UCSD-AML1 (cell line): ENCODE measurements around the gene ERN1.

Experiments
- DNase-seq: peaks from one replicate; lab custom pipeline; 2025; ENCODE audit not compliant: unreplicated experiment; lab: John Stamatoyannopoulos, UW

Gene ERN1

DNA sequence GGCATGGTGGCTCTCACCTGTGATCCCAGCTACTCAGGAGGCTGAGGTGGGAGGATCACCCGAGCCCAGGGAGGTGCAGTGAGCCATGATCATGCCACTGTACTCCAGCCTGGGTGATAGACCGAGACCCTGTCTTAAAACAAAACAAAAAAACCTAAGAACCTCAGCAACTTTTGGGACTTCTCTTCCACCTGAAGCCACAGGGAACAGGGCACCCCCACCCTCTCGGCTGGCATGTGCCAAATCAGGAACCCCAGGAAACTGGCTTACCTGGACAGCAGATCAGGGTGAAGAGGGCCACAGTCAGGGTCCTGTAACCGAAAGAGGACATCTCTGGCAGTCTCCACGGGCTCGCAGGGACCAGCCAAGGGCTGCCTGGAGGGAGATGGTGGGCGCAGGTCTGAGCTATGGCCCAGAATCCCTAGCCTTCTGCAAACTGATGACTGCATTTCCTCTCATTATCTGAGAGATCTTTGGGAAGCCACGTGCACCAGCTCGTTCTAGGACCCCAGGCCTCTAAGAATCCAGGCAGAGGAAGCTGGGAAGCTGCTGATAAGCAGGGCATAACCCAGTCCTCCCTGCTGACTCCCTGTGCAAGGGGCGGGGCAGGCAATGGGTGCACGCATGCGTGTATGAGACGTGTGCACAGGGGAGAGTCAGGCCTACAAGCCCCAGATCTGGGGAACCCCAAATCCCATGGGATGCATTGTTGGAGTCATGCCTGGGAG, 123.4 kb downstream of the ERN1 start:
- peak; percentile 88 for DNase-seq

DNA sequence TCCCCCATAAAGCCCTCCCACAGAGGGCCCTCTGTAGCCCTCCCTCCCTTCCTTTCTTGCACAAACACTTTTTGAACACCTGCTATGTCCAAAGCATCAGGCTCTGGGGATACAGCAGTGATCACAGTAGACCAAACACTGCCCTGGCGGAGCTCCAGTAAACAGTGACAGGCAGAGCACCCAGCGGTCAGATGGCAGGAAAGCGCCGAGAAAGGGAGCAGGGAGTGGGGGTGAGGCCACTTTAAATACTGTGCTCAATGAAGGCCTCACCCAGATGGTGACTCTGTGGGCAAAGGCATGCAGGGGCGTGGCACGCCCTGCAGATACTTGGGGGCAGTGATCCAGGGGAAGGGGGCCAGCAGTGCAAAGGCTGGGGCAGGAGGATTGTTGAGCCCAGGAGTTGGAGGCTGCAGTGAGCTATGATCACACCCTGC, 124.2 kb downstream of the ERN1 start:
- peak; percentile 57 for DNase-seq

DNA sequence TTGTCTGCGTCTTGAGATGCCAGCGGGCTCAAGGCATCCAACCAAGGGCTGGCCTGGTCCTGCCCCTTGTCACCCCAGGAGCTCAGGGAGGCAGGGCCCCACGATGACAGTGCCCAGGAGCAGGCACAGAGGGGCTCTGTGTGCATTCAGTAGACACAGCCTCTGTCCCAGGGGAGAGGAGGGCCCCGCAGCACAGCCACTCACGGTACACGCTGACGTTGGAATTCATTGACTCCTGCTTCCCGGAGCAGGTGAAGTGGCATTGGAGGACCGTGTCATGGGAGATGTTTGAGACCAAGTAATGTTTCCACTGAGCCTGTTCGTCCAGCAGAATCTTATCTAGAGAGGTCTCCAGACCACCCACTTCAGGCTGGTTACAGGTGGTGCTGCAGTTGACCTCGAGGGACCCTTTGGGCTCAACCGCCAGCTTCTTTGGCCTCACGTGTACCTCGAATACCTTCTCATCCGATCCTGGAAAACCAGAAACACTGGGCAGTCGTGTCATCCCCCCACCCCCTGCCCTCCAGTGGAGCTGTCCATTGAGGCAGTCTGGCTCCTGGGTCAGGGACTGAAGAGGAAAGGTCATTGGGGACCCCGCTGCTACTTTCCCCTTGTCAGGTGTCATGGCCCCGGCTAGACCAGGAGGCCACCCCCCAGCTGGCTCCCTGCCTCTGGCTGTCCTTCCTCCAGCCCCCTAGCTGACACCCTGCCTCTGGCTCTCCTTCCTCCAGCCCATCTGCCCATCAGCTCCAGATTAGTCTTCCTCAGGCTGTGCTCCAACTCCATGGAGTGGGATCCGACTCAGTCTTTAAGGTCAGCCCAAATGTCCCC, 124.8 kb downstream of the ERN1 start:
- DNase-seq: no peak

DNA sequence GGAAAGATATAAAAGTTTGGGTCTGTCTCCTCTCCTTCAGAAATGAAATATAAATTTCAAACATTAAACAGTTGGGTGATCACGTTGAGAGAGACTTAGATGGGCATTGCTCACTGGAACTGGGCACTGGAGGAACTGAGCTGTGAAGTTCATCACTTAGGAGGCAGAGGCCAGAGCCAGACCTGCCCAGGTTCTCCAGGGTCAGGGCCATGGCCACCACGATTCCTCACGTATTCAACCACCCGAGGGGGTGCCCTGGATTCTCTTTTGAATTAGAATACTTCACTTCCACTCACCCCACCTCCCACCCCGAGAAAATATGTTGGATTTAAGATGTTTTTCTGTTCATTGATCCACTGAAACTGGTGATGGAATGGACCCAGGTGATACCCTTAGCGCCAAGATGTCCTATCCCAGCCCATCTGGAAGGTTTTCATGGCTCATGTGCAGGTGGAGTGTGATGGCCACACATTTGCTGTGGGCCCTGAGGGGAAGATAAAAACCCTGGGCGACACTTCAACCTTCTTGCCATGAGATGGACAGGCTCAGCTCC, 125.7 kb downstream of the ERN1 start:
- DNase-seq: no peak

DNA sequence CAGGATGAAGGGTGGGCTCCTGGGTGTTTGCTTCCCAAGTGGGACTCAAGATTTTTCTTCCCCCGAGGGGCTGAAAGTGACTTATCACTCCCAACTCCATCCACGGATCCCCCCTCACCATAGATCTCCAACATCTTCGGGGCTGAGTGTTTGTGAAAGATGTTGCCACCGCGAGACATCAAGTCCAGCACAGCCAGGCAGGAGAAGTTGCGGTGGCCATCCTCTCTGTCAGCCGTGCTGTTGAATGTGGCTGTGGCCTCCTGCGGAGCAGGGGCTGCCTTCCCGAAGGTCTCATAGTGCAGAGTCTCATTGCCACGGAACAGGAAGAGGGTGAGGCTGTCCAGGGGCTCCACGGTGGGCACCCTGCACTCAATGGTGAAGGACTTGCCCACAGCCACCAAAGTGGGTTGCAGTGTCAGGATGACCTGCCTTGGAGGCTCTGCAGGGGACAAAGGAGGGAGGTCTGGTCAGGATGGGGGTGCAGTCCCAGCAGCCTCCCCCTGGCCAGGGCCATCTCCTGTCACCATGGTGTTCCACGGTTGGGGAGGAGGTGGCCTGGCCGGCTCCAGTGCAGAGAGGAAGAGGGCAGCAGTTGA, 126.3 kb downstream of the ERN1 start:
- no peak for DNase-seq

DNA sequence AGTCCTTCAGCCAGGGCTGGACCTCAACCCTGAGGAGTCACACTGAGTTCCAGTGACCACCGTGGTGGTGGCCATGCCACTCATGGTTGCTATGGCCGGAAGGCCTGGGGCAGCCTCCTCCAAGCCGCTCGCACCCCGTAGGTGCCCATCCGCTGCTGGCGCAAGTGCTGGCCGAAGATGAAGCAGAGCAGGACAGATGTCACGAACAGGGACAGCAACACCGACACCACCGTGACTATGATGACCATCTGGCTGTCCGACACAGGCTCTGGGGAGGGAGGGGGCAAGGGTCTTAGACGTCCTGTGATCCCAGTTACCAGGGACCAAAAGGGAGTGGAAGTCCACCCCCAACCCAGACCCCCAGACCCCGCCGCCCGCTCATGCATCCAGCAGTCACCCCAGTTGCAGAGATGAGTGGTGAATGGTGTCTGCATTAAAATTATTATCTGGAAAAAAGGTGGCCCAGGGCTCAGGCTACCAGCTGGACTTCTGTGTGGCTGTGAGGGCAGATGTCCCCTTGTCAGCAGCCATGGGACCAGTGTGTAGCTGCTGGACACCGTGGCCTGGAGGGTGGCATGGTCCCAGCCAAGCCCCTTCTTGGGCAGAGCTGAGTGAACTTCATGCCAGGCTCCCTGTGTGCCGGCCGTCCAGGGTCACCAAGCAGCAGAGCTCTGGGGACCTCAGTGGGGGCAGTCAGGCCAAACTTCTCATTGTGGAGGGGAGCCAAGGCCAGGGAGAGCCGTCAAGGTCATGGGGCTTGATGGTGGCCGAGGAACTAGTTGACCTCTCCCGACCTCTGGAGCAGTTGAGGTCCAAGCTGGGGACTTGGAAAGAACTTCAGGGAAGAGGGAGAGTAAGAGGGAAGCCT, 127.1 kb downstream of the ERN1 start:
- no peak for DNase-seq

DNA sequence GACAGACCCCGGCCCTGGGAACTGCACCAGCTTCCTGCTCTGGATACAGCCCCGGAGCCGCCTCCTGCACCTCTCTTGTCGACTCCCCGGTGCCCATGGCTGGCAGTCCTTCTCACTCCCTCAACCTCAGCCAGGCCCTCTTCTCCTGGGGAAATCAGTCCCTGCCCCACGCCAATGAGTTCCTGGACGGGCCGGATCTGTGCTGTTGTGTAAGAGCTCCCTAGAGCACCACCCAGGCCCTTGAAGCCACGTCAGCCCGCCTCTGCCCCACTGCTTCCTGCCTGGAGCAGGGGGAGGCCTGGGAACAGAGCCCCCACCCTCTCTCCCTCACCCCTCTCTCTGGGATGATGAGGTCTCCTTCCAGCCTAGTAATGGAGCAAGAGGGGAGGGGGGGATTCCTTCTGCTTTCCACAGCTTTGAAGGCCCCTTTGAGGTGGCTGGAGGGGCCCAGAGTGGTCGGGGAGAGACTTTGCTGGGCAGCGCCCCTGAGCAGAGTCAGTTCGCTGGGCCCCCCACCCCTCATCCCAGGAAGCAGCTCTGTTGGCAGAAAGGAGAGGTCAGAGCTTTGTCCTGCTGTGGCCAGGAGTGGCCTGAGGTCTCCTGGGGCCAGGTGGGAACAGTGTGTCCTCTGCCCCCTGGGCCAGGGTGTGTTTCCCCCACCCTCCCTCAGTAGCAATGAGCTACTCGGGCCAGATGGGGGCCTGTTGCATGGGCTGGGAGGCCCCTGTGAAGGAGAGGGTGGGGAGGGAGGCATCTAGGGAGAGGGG, 128.0 kb downstream of the ERN1 start:
- DNase-seq: peak; percentile 75

DNA sequence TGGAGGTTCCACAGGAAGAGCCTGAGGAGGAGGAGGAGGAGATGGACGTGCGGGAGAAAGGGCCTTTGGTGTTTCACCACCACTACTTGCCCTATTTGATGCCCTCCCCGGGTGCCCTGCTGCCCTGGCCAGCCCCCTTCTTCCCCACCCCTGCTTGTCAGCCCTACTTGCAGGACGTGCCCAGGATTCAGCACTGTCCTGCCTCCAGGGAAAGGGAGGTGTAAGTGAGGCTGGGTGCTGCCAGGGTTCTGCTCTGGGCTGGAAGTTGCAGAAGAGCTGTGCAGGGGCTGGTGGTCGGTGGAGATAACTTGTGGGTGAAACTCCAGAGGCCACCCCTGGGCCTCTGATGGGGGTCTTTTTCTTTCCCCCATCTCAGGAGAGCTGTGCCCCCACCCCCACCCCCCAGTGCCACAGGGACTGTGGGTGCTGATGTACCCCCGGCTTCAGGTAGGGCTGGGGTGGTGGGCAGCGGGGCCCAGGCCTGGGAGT, 128.8 kb downstream of the ERN1 start:
- no peak for DNase-seq

DNA sequence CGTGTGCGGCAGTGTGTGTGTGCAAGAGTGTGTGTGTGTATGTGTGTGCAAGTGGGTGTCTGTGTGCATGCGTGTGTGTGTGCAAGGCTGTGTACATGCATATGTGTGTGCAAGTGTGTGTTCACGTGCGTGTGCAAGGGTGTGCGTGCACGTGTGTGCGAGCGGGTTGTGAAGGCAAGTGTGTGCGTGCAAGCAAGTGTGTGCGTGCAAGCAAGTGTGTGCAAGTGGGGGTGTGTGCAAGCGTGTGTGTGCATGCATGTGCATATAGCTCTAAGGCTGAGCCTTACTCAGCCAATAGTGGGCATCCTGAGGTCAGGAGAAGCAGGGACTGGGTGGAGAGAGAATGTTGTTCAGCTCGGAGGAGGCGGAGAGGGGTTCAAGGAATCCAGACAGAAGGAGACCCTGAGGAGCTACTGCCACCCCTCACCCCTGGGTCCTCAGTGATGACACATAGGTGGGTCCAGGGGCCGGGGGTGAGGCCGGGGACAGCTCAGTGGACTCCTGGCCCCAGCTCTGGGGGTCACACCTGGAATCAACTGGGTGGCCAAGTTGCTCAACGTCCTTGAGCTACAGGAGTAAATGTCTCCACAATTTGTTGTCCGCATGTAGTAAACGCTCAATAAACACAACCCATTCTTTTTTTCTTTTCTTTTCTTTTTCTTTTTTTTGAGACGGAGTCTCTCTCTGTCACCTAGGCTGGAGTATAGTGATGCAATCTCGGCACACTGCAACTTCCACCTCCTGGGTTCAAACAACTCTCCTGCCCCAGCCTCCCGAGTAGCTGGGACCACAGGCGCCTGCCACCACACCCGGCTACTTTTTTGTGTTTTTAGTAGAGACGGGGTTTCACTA, 130.0 kb downstream of the ERN1 start:
- DNase-seq: no peak

DNA sequence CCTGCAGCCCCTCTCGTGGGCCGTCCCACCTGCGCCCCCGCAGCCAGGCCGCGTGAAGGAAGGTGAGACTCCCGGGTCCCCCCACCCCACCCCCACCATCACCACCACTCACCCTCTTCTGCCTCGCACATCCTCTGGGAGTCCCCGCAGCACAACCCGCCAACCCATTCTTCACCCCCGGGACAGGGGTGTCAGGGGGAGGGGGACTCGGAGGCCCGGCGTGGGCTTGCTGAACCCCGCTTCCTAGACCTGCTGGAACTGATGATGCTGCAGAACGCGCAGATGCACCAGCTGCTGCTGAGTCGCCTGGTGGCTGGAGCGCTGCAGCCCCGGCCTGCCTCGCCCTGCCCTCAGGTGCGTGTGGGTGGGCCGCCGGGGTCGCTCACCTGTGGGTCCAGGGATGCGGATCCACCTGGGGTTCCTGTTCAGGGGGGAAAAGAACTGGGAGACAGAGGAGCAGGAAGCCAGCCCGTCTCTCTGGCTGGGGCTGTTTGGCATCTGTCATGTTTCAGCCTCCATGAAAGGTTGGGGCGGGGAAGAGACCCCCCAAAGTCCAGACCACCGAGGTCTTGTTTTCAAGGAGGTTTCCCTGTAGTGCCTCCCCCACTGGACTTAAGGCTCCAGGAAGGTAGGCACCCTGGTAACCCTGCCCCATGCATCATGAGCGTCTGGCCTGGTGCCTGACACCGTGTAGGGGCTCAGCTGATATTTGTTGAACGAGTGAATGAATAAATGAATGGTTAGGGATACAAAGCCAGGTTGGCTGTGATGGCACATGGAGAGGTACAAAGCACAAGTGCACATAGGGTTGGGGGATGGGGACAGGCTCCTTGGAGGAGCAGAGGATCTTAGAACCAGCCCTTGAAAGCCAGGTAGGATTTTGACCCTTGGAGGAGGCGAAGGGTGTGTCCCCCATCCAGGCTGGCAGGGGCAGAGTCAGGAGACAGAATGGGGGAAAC, 130.9 kb downstream of the ERN1 start:
- no peak for DNase-seq

DNA sequence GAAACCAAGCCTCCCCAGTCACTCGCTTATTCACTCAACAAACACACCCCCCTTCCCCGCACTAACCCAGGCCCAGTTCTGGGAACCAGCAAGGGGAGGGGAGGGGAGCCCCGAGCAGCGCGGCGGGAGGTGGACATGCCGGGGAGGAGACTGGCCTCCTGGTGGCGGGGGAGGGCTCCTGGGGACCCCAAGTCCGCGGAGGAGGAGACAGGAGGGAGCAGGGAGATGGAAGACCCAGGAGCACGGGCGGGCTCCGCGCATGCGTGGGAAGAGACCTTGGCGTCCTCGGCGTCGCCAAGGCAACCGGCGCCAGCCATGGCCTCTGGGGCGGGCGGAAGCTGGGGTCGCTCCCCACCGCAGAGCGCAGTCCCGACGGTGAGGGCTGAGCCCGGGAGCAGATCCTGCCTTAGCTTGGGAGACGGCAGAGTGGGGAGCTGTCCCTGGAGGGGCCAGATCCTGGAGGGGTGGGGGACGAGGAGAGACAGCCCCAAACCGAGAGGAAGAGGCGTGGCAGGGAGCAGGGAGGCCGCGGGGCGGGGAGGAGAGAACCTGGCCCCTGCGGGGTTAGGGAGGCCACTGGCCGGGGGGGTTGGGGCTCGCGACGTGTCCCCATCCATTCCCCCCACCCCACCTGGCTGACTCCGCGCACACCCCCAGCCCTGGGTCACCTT, 131.8 kb downstream of the ERN1 start, which contains the start of gene PRR29:
PRR29 (plus strand) TSS at position 302 of the 671 bp plus-strand sequence; CDS start at position 316, 14 bp downstream.
- peak; percentile 91 for DNase-seq

DNA sequence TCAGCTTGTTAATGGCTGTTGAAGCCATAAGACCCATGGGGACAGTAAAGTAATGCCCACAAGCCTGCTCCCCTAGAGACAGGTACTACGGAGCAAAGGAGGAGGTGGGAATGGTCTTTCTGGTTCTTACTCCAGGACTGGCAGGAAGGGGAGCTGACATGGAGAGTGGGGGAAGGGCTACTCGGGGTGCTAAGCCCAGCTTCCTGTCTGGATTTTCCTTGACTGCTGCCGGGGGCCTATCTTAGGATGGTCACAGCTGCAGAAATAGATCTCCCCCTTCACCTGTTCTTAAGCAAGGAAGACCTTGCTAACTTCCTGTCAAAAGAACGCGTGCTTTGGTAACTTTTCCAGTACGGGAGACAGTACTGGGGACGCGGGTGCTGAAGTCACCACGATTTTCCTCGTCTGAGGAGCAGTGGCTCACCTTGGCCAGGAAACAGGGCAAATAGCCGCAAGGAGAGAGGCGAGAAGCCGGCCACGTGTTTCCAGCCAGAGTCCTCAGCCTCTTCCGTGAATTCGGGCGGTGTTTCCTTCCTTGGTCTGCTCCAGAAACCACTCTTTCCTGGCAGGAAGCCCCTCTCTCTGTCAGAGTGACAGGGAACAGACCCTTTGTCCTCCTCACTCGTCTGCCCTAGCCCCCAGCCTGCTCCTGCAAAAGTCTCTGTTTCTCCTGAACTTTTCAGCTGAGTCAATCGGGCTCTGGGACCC, 132.4 kb downstream of the ERN1 start:
- peak; percentile 84 for DNase-seq

DNA sequence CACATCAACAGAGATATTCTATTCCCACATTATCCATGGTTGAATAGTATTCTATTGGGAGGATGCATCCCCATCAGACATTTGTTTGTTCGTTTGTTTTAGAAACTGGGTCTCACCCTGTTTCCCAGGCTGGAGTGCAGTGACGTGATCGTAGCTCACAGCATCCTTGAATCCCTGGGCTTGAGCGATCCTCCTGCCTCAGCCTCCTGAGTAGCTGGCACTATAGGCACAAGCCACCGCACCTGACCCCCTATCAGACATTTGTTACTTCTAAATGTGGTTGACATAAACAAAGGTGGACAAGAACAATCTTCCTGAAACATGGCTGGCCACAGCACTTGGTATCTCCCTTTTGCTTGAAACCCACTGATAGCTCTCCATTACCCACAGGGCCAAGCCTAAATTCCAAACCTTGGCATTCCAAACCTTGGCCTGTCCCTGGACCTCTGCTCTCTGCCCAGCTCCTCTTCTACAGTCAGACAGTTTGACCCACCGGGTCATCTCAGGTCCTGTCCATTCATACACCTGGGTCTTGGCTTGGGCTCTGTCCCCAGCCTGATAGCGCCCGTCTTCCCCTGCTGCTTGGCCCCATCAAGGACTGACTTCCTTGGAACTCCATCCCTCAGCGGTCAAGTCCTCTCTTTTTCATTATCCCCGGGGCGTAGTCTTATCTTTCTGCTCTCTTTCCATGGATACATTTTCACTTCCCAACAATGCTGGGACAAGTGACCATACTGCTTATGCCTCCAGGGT, 133.3 kb downstream of the ERN1 start:
- DNase-seq: no peak

DNA sequence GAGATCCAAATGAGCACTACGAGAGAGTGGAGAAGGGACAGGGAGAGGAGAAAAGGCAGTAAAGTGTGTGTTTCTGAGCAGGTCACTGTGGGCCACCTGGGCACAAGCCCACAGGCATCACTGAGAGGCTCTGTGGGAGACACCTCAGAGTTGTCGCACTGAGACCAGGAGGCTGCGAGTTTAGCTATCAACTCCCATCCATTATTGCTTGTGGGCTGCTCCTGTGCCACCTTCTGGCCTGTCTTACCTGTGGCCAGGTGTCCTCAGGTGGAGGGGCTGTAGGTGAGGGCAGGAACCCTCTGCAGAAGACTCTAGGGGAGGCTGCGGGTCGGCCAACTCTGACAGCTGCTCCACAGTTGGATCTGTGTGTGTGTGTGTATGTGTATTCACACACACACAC, 134.3 kb downstream of the ERN1 start:
- no peak for DNase-seq

DNA sequence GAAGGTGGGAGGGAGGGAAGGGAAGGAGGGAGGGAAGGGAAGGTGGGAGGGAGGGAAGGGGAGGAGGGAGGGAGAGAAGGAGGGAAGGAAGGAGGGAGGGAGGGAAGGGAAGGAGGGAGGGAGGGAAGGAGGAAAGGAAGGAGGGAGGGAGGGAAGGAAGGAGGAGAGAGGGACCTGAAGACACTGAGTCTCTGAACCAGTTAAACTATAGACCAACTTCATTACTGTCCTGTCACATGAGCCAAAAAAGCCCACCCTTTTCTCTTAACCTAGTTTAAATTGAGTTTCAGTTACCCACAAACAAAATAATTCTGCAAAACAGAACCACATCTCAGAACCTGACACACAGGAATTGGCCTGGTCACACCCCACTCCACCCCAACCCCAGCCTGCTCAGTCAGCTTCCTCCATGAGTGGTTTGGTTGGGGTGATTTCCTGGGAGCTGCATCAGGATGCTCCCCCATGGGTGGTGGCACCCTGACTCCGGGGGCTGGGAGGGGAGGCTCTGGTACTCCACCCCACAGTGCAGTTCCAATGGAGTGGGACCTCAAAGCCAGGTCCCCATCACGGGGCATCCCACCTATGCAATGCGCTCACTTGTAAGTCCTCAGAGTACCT, 136.5 kb downstream of the ERN1 start:
- DNase-seq: no peak
